Activated CD8-positive, alpha-beta memory T cell treated with anti-CD3 and anti-CD28 coated beads, Interleukin-2, amount 50 U/mL, for 24 hours (primary cell): ENCODE results near the gene METTL25B.

Experiments used
- DNase-seq: peaks from one replicate; pipeline ENCODE4 v3.0.0-alpha.2; 2020; ENCODE audit errors: extremely low read depth

METTL25B gene

GRCh38 chr1:156726549-156727226 is 1.6 kb upstream of the METTL25B start:
- no peak for DNase-seq

GRCh38 chr1:156727492-156727891 is 777 bp upstream of the METTL25B start:
- no peak for DNase-seq

GRCh38 chr1:156728599-156729462 is 562 bp downstream of the METTL25B start, which contains the start of gene ISG20L2:
TSS of gene ISG20L2 (minus strand) at chr1:156728766. CDS start at chr1:156727652, 1,114 bp downstream.
- peak; percentile 93 for DNase-seq

- no peak for DNase-seq
These were observed 5.8 kb downstream of the METTL25B start for GRCh38 chr1:156733989-156734584.

GRCh38 chr1:156738407-156738806 is 10.1 kb downstream of the METTL25B start:
- DNase-seq = no peak

- no peak for DNase-seq
These were observed 10.6 kb downstream of the METTL25B start for GRCh38 chr1:156738916-156739315.

- no peak for DNase-seq
These were observed 12.0 kb downstream of the METTL25B start for GRCh38 chr1:156740237-156740740.

- DNase-seq = peak; percentile 96
These were observed 12.6 kb downstream of the METTL25B start, which contains the start of gene MRPL24 for GRCh38 chr1:156740741-156741480. TSS of gene MRPL24 (minus strand) at chr1:156741088. CDS start at chr1:156738704, 2,384 bp downstream.

- DNase-seq = no peak
These were observed 13.3 kb downstream of the METTL25B start for GRCh38 chr1:156741481-156741983.

GRCh38 chr1:156742017-156742416 is 13.7 kb downstream of the METTL25B start:
- DNase-seq = no peak

- DNase-seq = no peak
These were observed 14.5 kb downstream of the METTL25B start for GRCh38 chr1:156742801-156743200.

- DNase-seq = no peak
These were observed 15.4 kb downstream of the METTL25B start for GRCh38 chr1:156743367-156744302.

- DNase-seq = no peak
These were observed 16.1 kb downstream of the METTL25B start for GRCh38 chr1:156744344-156744743.

GRCh38 chr1:156744786-156745419 is 16.6 kb downstream of the METTL25B start:
- DNase-seq = no peak

GRCh38 chr1:156745881-156746280 is 17.6 kb downstream of the METTL25B start:
- no peak for DNase-seq

- no peak for DNase-seq
These were observed 18.1 kb downstream of the METTL25B start for GRCh38 chr1:156746406-156746727.

- DNase-seq = no peak
These were observed 18.7 kb downstream of the METTL25B start for GRCh38 chr1:156746728-156747631.

- no peak for DNase-seq
These were observed 19.7 kb downstream of the METTL25B start for GRCh38 chr1:156747742-156748669.
